Dermis lymphatic vessel endothelial cell (primary cell): ENCODE measurements around the gene TTLL3. TPM values are rescaled to one million over a fixed set of nuclear protein-coding genes. Genes with fewer than 3 reads are reported as not detected.

Experiments used
- total RNA-seq: library from RNA; depleted of rRNA; stranded (reverse); fragments of >200 nt; gene quantifications from 2 replicates; pipeline ENCODE4 v1.2.1, GENCODE V29; 2014

TTLL3 gene, protein sequence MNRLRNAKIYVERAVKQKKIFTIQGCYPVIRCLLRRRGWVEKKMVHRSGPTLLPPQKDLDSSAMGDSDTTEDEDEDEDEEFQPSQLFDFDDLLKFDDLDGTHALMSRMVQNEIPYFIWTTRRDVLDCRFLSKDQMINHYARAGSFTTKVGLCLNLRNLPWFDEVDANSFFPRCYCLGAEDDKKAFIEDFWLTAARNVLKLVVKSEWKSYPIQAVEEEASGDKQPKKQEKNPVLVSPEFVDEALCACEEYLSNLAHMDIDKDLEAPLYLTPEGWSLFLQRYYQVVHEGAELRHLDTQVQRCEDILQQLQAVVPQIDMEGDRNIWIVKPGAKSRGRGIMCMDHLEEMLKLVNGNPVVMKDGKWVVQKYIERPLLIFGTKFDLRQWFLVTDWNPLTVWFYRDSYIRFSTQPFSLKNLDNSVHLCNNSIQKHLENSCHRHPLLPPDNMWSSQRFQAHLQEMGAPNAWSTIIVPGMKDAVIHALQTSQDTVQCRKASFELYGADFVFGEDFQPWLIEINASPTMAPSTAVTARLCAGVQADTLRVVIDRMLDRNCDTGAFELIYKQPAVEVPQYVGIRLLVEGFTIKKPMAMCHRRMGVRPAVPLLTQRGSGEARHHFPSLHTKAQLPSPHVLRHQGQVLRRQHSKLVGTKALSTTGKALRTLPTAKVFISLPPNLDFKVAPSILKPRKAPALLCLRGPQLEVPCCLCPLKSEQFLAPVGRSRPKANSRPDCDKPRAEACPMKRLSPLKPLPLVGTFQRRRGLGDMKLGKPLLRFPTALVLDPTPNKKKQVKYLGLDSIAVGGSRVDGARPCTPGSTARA
- 5.8 and 6.0 TPM in 2 replicates for total RNA-seq

DNA sequence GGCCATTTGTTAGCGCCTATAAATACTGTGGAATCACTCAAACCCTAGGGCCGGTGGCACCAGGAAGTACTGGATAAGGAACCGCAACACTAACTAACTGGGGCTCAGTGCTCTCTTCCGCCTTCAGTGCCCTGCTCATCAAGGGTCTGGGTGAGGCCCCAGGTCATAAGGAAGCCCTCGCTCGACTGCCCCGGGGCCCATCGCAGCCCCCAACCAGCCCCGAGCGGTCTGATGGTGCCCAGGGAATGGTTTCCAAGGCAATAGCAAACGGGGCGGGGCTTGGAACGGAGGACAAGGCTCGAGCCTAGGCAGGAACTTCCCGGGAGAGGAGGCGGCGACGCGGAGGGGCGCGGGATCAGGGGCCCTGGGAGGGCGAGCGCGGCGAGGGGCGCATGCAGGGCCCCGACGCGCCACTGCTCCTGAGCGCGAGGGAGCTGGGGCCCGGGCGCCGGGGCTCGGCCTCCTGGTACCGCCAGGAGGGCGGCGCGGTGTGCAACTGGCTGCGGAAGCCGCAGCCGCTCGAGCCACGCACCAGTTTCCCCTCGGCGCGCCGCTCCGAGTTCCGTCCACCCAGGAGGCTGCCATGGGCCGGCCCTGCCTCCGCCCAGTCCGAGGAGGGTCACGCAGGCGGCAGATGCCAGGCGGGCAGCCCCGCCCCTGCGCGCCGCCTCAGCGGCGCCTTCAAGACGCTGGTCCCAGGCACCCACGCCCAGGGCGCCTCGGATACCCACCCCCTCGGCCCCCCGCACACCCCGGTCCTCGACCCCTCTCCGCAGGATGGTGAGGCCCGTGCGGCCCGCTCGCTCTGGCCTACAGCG, at the start of gene TTLL3:
Gene TTLL3, plus strand, starts transcription at position 648 of the 818 bp plus-strand sequence. CDS start 400 bp downstream, outside the sequence.

DNA sequence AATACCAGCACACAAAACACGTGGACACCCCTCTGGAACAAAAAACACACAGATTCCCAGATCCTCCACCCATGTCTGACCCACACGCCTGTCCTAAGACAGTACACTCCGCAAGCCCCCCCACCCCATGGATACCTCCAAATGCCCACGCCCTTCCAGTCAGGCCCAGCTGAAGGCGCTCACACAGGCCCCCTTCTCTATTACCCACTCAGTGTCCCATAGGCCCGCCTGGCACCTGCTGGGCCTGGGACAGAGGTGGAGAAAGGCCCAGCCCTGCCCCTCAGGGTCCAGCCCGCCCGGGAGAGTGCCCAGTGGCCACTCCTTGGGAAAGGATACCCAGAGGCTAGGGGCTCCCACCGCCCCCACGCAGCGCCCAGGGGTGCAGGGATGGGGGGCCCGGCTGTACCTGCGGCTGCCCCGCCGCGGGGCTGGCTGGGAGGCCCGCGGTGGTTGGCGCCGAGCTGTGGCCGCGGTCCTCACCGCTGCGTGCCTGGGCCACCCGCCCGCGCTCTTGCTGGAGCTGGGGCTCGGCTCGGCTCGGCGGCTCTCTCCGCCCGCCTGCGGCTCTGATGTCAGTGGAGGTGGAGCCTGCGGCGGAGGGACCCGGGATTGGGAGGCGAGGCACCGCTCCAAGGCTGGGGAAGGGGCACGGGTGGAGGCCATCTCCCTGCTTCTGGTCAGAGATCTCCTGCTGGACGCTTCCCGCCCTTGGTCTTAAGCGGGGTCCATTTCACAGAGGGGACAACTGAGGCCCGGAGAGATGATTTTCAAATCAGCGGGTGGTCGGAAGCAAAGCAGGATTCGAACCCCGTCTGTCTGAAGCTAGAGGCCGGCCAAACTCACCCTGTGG, 40.4 kb upstream of the TTLL3 start, which contains the start of gene CAMK1:
Gene CAMK1, minus strand, starts transcription at position 522 of the 850 bp plus-strand sequence. CDS start 2,198 bp downstream, outside the sequence.

DNA sequence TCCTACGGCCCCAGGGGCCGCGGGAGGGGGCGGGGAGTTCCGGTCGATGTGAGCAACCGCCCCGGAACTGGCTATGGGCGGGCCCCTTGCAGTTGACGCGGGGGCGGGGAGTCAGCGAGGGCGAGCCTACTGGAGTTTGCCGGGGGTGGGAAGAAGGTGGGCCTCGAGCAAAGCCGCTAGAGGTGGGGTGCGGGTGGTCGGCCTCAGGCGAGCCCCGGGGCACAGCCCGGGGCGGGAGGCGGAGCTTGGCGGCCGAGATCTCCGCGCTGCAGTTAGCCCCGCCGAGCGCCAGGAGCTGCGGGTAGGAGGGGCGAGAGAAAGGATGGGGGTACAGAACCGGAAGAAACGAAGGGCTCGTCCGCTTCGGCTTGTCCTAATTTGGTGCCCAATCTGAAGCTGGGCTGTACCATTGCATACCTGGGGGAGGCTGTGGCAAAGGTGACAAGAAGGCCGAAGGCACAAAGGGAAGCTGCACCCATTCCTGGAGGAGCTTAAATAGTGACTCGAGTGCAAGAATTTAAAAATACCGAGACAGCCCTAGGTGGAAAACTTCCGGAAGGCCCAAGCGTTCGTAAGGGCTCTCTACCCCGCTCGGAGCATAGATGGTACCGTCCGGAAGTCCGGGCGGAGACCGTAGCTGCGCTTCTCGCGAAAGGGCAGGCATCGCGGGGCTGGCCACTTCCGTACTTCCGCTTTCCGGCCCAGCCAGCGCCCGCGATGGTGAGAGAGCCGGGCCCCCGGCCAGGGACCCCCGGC, 17.5 kb upstream of the TTLL3 start, which contains the start of the genes ARPC4 and TADA3:
Gene ARPC4, plus strand, starts transcription at position 678 of the 756 bp plus-strand sequence. Its CDS starts 40 bp downstream, at position 718.
Gene TADA3, minus strand, starts transcription at position 69 of the 756 bp plus-strand sequence. CDS start 1,007 bp downstream, outside the sequence.

DNA sequence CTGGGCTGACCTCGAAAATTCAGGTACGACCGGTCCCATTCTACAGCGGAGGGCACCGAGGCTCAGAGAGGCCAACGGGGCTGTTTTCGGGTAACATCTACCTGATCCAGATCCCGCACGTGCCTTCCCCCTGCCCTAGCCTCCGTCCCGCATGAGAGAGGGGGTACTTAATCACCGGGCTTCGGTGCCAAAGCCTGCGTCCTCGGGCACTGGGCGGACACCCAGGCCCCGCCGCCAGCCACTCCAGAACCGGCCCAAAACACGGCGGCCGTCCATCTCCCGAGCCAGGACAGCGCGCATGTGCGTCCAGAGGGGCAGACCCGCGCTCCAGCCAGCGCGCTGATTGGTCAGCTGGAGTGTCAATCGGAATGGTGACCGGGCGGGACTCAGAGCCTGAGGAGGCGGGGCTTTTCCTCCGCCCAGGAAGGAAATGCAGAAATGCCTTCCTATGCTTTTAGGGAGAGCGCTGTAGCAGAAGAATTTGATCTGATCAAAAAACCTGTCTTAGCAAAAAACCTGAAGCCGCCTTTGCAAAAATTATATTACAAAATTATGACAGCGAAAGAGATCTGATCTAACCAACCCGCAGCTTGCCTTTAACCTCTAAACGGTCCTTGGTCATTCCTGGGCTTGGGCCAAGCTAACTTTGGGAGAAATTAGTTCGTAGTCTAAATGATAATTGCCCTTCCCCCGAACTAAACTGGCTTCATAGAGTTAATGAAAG, 33.8 kb downstream of the TTLL3 start, which contains the start of gene RPUSD3:
Gene RPUSD3, minus strand, starts transcription at position 294 of the 724 bp plus-strand sequence. Its CDS starts 18 bp downstream, at position 276.

DNA sequence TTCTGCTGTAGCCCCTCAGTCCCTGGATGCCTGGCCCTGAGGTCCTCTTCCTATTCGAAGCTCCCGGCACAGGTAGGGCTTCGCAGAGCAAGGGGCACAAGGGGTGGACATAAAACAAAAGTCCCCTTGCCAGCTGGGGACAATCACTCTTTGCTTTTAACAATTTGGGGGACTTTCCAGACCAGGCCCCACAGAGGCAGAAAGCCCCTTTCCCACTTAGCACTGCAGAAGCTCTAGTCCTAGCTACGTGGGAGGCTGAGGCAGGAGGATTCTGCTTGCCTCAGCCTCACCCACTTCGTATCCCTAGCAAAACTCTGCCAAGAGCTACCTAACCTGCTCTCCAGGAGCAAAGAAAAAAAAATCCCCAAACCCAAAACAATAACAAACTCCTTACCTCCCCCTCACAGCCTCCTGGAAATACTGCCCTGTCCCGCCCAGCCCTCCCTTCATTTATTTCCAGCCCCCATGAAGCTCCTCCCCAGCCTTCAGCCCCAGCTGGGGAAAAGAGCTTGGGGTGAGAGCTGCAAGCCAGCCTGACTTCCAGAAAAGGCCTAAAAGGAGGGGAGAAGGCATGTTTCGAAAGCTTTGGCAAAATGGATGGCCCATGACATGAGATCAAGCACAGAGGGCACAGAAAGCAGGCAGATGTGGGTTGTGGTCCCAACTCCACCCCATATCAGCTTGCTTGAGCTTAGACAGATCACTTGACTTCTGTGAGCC, 69.9 kb downstream of the TTLL3 start, which contains the start of gene CIDEC:
Gene CIDEC, minus strand, starts transcription at position 424 of the 720 bp plus-strand sequence. CDS start 1,767 bp downstream, outside the sequence.

Other genes with a start within 250 kb of the TTLL3 start
- 58.4 and 65.9 TPM in 2 replicates for gene MTMR14, start 160.8 kb upstream of the TTLL3 start, total RNA-seq
- gene CPNE9, start 106.4 kb upstream of the TTLL3 start, total RNA-seq: not detected in 2 replicates
- 14.6 and 19.1 TPM in 2 replicates for gene BRPF1, start 78.5 kb upstream of the TTLL3 start, total RNA-seq
- 11.9 and 14.4 TPM in 2 replicates for gene OGG1, start 60.3 kb upstream of the TTLL3 start, total RNA-seq
- 23.9 and 27.6 TPM in 2 replicates for gene CAMK1, start 40.3 kb upstream of the TTLL3 start, total RNA-seq
- gene TADA3, start 17.8 kb upstream of the TTLL3 start, total RNA-seq: 22.0 and 24.7 TPM in 2 replicates
- 284 and 296 TPM in 2 replicates for gene ARPC4, start 17.2 kb upstream of the TTLL3 start, total RNA-seq
- 14.1 and 18.9 TPM in 2 replicates for gene RPUSD3, start 33.7 kb downstream of the TTLL3 start, total RNA-seq
- not detected in 2 replicates for gene CIDEC, start 70.0 kb downstream of the TTLL3 start, total RNA-seq
- 24.7 and 29.1 TPM in 2 replicates for gene JAGN1, start 80.3 kb downstream of the TTLL3 start, total RNA-seq
- gene IL17RE, start 92.6 kb downstream of the TTLL3 start, total RNA-seq: 0.09 and 0.11 TPM in 2 replicates
- 17.4 and 20.3 TPM in 2 replicates for gene IL17RC, start 106.8 kb downstream of the TTLL3 start, total RNA-seq
- 32.6 and 35.7 TPM in 2 replicates for gene CRELD1, start 123.6 kb downstream of the TTLL3 start, total RNA-seq
- gene PRRT3, start 142.1 kb downstream of the TTLL3 start, total RNA-seq: 0.52 and 0.54 TPM in 2 replicates
- gene EMC3, start 176.6 kb downstream of the TTLL3 start, total RNA-seq: 44.8 and 46.2 TPM in 2 replicates
- gene FANCD2, start 216.2 kb downstream of the TTLL3 start, total RNA-seq: 5.0 and 5.8 TPM in 2 replicates